OCI-LY7 (cell line): ENCODE results near the gene LMOD3.

ENCODE experiments used
- EZH2phosphoT487 ChIP-seq: fragments of 200-600 bp; sonication (generic); IDR thresholded peaks from 2 replicates; pipeline ENCODE4 v1.6.1; 2018; ENCODE audit warnings: low read depth, borderline replicate concordance, mild to moderate bottlenecking, mixed run types, antibody characterized with exemption, low read length, moderate library complexity, mixed read lengths
- TF ChIP-seq, protein P1 (sequence below): fragments of 200-600 bp; sonication (generic); conservative IDR thresholded peaks from 2 replicates; pipeline ENCODE4 v1.5.1; 2014; ENCODE audit warnings: mild to moderate bottlenecking, antibody characterized with exemption, low read length, moderate library complexity, mixed read lengths

DNA sequence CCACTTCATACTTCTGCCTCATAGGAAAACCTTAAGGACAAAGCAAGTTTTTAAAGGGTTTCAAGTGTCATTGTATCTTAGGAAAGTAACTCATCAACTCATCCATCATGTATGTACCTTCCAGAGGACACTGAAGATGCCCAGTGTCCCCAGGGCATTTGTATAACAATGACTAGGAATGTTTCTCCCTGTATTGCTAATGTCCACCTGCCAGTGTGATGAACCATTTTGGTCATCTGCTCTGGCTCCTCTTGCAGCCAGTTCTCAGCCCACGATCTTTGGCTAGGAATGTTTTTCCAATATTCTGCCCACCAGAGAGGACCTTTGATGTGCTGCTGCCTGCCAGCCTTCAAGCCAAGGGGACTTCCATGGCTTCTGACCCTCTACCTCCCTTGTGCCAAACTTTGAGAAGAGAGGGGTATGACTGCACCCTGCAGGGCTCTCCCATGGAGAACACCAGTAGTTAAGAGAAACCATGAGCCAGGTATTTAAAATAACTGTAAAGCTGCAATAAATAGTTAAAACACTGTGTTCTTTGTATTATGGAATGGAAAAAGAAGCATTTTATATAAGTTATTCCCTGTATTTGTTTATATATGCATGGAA, 11.4 kb downstream of the LMOD3 start:
- TF ChIP-seq, protein P1, sequence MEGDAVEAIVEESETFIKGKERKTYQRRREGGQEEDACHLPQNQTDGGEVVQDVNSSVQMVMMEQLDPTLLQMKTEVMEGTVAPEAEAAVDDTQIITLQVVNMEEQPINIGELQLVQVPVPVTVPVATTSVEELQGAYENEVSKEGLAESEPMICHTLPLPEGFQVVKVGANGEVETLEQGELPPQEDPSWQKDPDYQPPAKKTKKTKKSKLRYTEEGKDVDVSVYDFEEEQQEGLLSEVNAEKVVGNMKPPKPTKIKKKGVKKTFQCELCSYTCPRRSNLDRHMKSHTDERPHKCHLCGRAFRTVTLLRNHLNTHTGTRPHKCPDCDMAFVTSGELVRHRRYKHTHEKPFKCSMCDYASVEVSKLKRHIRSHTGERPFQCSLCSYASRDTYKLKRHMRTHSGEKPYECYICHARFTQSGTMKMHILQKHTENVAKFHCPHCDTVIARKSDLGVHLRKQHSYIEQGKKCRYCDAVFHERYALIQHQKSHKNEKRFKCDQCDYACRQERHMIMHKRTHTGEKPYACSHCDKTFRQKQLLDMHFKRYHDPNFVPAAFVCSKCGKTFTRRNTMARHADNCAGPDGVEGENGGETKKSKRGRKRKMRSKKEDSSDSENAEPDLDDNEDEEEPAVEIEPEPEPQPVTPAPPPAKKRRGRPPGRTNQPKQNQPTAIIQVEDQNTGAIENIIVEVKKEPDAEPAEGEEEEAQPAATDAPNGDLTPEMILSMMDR: no peak
- TF ChIP-seq EZH2phosphoT487: no peak
